NCI-H345 treated with DMSO at 0.1 percent for 48 hours (cell line): ENCODE measurements around the gene PRPF38A.

Experiments
- DNase-seq: peaks from one replicate; lab custom pipeline; 2025; ENCODE audit not compliant: unreplicated experiment; lab: John Stamatoyannopoulos, UW

Gene PRPF38A

GRCh38 chr1:52455686-52456085 lies 51.3 kb downstream of the PRPF38A start:
- no peak for DNase-seq

DNA sequence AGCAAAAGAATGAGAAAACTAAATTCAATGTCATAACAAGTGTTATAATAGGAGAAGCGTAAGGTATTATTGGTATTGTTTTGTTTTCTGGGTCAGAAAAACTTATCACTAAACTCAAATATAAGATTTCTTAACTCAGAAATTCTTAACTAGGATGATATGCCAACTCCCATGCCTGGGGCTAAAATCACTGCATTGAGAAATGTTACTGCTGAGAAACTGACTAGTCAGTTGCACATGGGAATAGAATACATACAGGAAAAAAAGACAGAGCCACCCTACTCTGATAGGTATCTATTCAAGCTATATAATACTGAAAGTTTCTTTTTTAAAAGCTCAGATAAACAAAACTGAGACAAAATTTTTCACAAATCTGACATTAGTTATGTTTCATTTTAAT lies 56.3 kb downstream of the PRPF38A start:
- no peak for DNase-seq

DNA sequence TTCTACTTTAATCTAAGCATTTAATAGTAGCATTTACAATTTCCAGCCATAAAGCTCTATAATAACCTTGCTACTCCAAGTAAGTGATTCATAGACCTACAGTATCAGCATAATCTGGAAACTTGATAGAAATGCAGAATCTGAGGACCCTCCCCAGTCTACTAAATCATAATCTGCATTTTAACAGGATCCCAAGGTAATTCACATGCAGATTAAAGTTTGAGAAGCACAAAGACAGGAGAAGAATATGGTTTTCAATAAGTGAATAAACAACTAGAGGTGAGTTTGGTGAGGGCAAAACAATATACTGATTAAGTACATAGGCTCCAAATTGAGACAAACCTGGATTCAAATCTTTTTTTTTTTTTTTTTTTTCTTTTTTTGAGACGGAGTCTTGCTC lies 57.4 kb downstream of the PRPF38A start:
- no peak for DNase-seq

DNA sequence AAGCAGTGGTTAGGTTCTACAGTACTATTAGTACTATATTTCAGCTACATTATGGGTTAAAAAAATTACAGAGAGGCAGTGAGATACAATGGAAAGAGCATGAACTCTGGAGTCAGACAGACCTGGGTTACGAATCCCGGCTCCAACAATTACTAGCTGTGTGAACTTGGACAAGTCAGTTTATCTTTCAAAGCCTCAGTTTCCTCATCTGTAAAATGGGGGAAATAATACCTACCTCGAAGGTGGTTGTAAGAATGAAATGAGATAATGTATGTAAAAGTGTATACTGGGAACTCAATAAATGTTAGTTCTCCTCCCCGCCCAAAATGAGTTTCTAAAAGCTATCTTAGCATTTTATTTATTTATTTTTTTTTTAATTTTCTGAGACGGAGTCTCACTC lies 59.5 kb downstream of the PRPF38A start:
- DNase-seq, result no peak

GRCh38 chr1:52469108-52469507 lies 64.7 kb downstream of the PRPF38A start:
- DNase-seq, result no peak
